HCT116 (cell line): ENCODE measurements around the gene PTOV1. TPM values are rescaled to one million over a fixed set of nuclear protein-coding genes. Genes with fewer than 3 reads are reported as not detected.

Experiments used
- ATAC-seq: fragments of 200-7000 bp; cut with Tn5 transposase; 2 replicates; pipeline ENCODE4 v1.9.1; 2020; ENCODE audit warnings: mild to moderate bottlenecking, moderate library complexity
- BruUV-seq: library from RNA; stranded (reverse); fragments of 400-500 nt; replicated peaks from 2 replicates; lab custom pipeline; 2021; lab: Mats Ljungman, UMichigan
- CTCF ChIA-PET: fragments of 300-600 bp; sonication (Branson Sonifier 250); formaldehyde crosslinking; loops from one replicate; lab custom pipeline; 2021; ENCODE audit warnings: antibody characterized with exemption; lab: Charles Lee
- POLR2A ChIA-PET: fragments of 300-600, 350-600 bp; sonication (Branson Sonifier 250); formaldehyde crosslinking; loops from one replicate; lab custom pipeline; 2021; ENCODE audit warnings: antibody characterized with exemption; lab: Charles Lee
- RAD21 ChIA-PET, 2 experiments: fragments of 300-600 bp; sonication (Branson Sonifier 250); formaldehyde crosslinking; loops; one replicate each; lab custom pipeline; 2023; ENCODE audit warnings: low total read pairs in 2 of 2; ENCODE audit not compliant: uncharacterized antibody in 2 of 2, unreplicated experiment in 2 of 2, low non-redundant PET in 1 of 2; lab: Charles Lee
- DNase-seq: peaks from one replicate; pipeline ENCODE4 v3.0.0-alpha.2; 2010; ENCODE audit warnings: low read depth, low spot score
- H2AFZ ChIP-seq: fragments of 200-600 bp; shearing (Covaris generic), sonication (generic); 2 replicates; pipeline ENCODE4 v1.6.1; 2017; ENCODE audit warnings: low read depth, mixed run types, mixed read lengths, antibody characterized with exemption, low read length; ENCODE audit not compliant: poor library complexity, severe bottlenecking
- H3K27ac ChIP-seq: 2 replicates; pipeline ENCODE4 v1.5.1; 2012; ENCODE audit warnings: low read depth, low read length
- H3K27me3 ChIP-seq: fragments of 200-600 bp; sonication (generic); 2 replicates; pipeline ENCODE4 v1.6.1; 2016; ENCODE audit warnings: mixed run types, low read length, mixed read lengths; ENCODE audit not compliant: insufficient read depth
- H3K36me3 ChIP-seq, 2 experiments: fragments of 200-500 bp in 1 of 2; fragments of 200-600 bp in 1 of 2; sonication (Bioruptor generic) in 1 of 2; sonication (generic) in 1 of 2; 2 replicates each; pipeline versions ENCODE4 v1.5.1 to v1.6.1; 2014 to 2016; ENCODE audit warnings: low read length in 2 of 2, inconsistent platforms in 1 of 2, mixed read lengths in 1 of 2, mixed run types in 1 of 2; ENCODE audit not compliant: insufficient read depth in 2 of 2, control insufficient read depth in 1 of 2
- H3K4me1 ChIP-seq, 2 experiments: fragments of 200-600 bp in 1 of 2; sonication (generic) in 1 of 2; 2 replicates each; pipeline versions ENCODE4 v1.5.1 to v1.6.1; 2012 to 2017; ENCODE audit warnings: low read length in 2 of 2, inconsistent platforms in 1 of 2, mild to moderate bottlenecking in 1 of 2, mixed read lengths in 1 of 2, mixed run types in 1 of 2, moderate library complexity in 1 of 2; ENCODE audit not compliant: insufficient read depth in 2 of 2, control insufficient read depth in 1 of 2
- H3K4me2 ChIP-seq: fragments of 200-600 bp; sonication (generic); 2 replicates; pipeline ENCODE4 v1.6.1; 2017; ENCODE audit warnings: mixed run types, low read length, mixed read lengths
- H3K4me3 ChIP-seq, 2 experiments: fragments of 200-600 bp in 1 of 2; sonication (generic) in 1 of 2; replicated peaks in 1 of 2; 2 replicates each; pipeline ENCODE4 v1.5.1; 2011 to 2016; ENCODE audit warnings: low read length in 2 of 2, control low read depth in 1 of 2, low read depth in 1 of 2, mild to moderate bottlenecking in 1 of 2, mixed read lengths in 1 of 2, mixed run types in 1 of 2
- H3K79me2 ChIP-seq: fragments of 200-600 bp; sonication (generic); 2 replicates; pipeline ENCODE4 v1.6.1; 2017; ENCODE audit warnings: mild to moderate bottlenecking, mixed run types, low read length, moderate library complexity, mixed read lengths; ENCODE audit not compliant: insufficient read depth
- H3K9ac ChIP-seq: fragments of 200-600 bp; sonication (generic); 2 replicates; pipeline ENCODE4 v1.6.1; 2016; ENCODE audit warnings: low read length, mixed read lengths
- H3K9me2 ChIP-seq: fragments of 200-600 bp; sonication (generic), shearing (Covaris generic); 2 replicates; pipeline ENCODE4 v1.6.1; 2017; ENCODE audit warnings: mixed run types, mild to moderate bottlenecking, moderate library complexity; ENCODE audit not compliant: insufficient read depth
- H3K9me3 ChIP-seq, 2 experiments: fragments of 200-500 bp in 1 of 2; fragments of 200-600 bp in 1 of 2; sonication (Bioruptor generic) in 1 of 2; sonication (generic) in 1 of 2; 2 replicates each; pipeline ENCODE4 v1.6.1; 2014 to 2017; ENCODE audit warnings: low read length in 2 of 2, mixed read lengths in 2 of 2, inconsistent platforms in 1 of 2, low read depth in 1 of 2, mild to moderate bottlenecking in 1 of 2, mixed run types in 1 of 2, moderate library complexity in 1 of 2; ENCODE audit not compliant: control insufficient read depth in 1 of 2, insufficient read depth in 1 of 2
- H4K20me1 ChIP-seq: fragments of 200-600 bp; sonication (generic), shearing (Covaris generic); 2 replicates; pipeline ENCODE4 v1.6.1; 2017; ENCODE audit warnings: mixed run types, mild to moderate bottlenecking, moderate library complexity; ENCODE audit not compliant: insufficient read depth
- CEBPB ChIP-seq: IDR thresholded peaks from 2 replicates; pipeline ENCODE4 v1.6.1; 2012; ENCODE audit warnings: low read depth
- ELF1 ChIP-seq: IDR thresholded peaks from 2 replicates; pipeline ENCODE4 v1.6.1; 2012; ENCODE audit warnings: low read depth, borderline replicate concordance
- EZH2 ChIP-seq: fragments of 200-600 bp; sonication (generic); IDR thresholded peaks from 2 replicates; pipeline ENCODE4 v1.6.1; 2017; ENCODE audit warnings: antibody characterized with exemption, mixed run types
- EZH2phosphoT487 ChIP-seq: fragments of 200-600 bp; IDR thresholded peaks from 2 replicates; pipeline ENCODE4 v1.6.1; 2018; ENCODE audit warnings: antibody characterized with exemption, borderline replicate concordance
- FOSL1 ChIP-seq: IDR thresholded peaks from 2 replicates; pipeline ENCODE4 v1.6.1; 2012; ENCODE audit warnings: low read depth
- JUND ChIP-seq: IDR thresholded peaks from 2 replicates; pipeline ENCODE4 v1.6.1; 2012
- MAX ChIP-seq: IDR thresholded peaks from 2 replicates; pipeline ENCODE4 v1.6.1; 2012
- POLR2AphosphoS5 ChIP-seq: IDR thresholded peaks from 2 replicates; pipeline ENCODE4 v1.6.1; 2011; ENCODE audit warnings: mild to moderate bottlenecking, low read depth, low read length, moderate library complexity
- RAD21 ChIP-seq: IDR thresholded peaks from 2 replicates; pipeline ENCODE4 v1.6.1; 2012; ENCODE audit warnings: low read depth, mild to moderate bottlenecking
- SP1 ChIP-seq: IDR thresholded peaks from 2 replicates; pipeline ENCODE4 v1.6.1; 2012; ENCODE audit warnings: low read depth
- YY1 ChIP-seq: IDR thresholded peaks from 2 replicates; pipeline ENCODE4 v1.6.1; 2011; ENCODE audit warnings: low read length, low read depth, moderate library complexity, mild to moderate bottlenecking; ENCODE audit not compliant: insufficient replicate concordance; ENCODE audit errors: extremely low read depth
- ZBTB33 ChIP-seq: IDR thresholded peaks from 2 replicates; pipeline ENCODE4 v1.6.1; 2011; ENCODE audit warnings: mild to moderate bottlenecking, low read length, moderate library complexity; ENCODE audit not compliant: insufficient replicate concordance; ENCODE audit errors: extremely low read depth
- ZFX ChIP-seq: fragments of 450-650 bp; IDR thresholded peaks from 2 replicates; pipeline ENCODE4 v1.6.1; 2017
- ZNF274 ChIP-seq: fragments of 200-500 bp; sonication (Bioruptor generic); IDR thresholded peaks from 2 replicates; pipeline ENCODE4 v1.6.1; 2014; ENCODE audit warnings: mild to moderate bottlenecking, low read depth, low read length, inconsistent platforms
- intact Hi-C: fragments of 100-400 bp; cut with micrococcal nuclease; formaldehyde crosslinking; loops from 2 replicates; pipeline ENCODE4 v1.10.0; 2022
- total RNA-seq: library from RNA; stranded (reverse); gene quantifications from one replicate; pipeline ENCODE4 v1.2.1, GENCODE V29; 2021; ENCODE audit not compliant: unreplicated experiment
- TF ChIP-seq, protein P1 (sequence below): IDR thresholded peaks from 2 replicates; pipeline ENCODE4 v1.6.1; 2012; ENCODE audit warnings: low read depth

Gene PTOV1
- total RNA-seq, 1 experiment from 2014 or later = 236 TPM

GRCh38 chr19:49830766-49831165 lies 20.2 kb upstream of the PTOV1 start:
- POLR2A ChIA-PET = no interaction called here
- Histone ChIP-seq H3K27ac (no peak overlapping the region), H3K79me2 (peaks cover 20% of the 10 kb centered on the region), H3K9ac (no peak overlapping the region), H3K27me3 (no peaks in the 10 kb centered on the region), H3K36me3 (peaks cover 15 to 32% of the 10 kb centered on the region in 2 experiments; a peak in 3 of 4 replicates), H3K9me3 (no peaks in the 10 kb centered on the region), H2AFZ (no peak overlapping the region), H3K9me2 (no peaks in the 10 kb centered on the region), H3K4me3 (no peak overlapping the region), H3K4me1 (no peaks in the 10 kb centered on the region), H4K20me1 (no peaks in the 10 kb centered on the region), H3K4me2 (no peak overlapping the region)
- CTCF ChIA-PET = no interaction called here
- TF ChIP-seq ELF1 (no peak), FOSL1 (no peak), EZH2phosphoT487 (no peak), RAD21 (no peak), YY1 (no peak), POLR2AphosphoS5 (no peak), ZNF274 (no peak), EZH2 (no peak), SP1 (no peak), CEBPB (no peak), ZFX (no peak), MAX (no peak), ZBTB33 (no peak), JUND (no peak)
- TF ChIP-seq, protein P1, sequence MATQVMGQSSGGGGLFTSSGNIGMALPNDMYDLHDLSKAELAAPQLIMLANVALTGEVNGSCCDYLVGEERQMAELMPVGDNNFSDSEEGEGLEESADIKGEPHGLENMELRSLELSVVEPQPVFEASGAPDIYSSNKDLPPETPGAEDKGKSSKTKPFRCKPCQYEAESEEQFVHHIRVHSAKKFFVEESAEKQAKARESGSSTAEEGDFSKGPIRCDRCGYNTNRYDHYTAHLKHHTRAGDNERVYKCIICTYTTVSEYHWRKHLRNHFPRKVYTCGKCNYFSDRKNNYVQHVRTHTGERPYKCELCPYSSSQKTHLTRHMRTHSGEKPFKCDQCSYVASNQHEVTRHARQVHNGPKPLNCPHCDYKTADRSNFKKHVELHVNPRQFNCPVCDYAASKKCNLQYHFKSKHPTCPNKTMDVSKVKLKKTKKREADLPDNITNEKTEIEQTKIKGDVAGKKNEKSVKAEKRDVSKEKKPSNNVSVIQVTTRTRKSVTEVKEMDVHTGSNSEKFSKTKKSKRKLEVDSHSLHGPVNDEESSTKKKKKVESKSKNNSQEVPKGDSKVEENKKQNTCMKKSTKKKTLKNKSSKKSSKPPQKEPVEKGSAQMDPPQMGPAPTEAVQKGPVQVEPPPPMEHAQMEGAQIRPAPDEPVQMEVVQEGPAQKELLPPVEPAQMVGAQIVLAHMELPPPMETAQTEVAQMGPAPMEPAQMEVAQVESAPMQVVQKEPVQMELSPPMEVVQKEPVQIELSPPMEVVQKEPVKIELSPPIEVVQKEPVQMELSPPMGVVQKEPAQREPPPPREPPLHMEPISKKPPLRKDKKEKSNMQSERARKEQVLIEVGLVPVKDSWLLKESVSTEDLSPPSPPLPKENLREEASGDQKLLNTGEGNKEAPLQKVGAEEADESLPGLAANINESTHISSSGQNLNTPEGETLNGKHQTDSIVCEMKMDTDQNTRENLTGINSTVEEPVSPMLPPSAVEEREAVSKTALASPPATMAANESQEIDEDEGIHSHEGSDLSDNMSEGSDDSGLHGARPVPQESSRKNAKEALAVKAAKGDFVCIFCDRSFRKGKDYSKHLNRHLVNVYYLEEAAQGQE = no peak
- DNase-seq = no peak
- intact Hi-C loops = no loop called here
- RAD21 ChIA-PET = no interaction called here
- no peak for ATAC-seq
- no TSS peak for BruUV-seq
